Stimulated activated CD8-positive, alpha-beta memory T cell treated with anti-CD3 and anti-CD28 coated beads, Interleukin-7, amount 100 ng/mL, for 4 hours (primary cell): ENCODE data around the gene DDX23.
A peak's percentile ranks its signal among the peaks of the same experiment; 100 is the strongest.

Experiments used
- DNase-seq, 2 donors: peaks; one replicate each; pipeline ENCODE4 v3.0.0-alpha.2; 2020; ENCODE audit warnings: low read depth in 2 of 2

The DDX23 gene

DNA sequence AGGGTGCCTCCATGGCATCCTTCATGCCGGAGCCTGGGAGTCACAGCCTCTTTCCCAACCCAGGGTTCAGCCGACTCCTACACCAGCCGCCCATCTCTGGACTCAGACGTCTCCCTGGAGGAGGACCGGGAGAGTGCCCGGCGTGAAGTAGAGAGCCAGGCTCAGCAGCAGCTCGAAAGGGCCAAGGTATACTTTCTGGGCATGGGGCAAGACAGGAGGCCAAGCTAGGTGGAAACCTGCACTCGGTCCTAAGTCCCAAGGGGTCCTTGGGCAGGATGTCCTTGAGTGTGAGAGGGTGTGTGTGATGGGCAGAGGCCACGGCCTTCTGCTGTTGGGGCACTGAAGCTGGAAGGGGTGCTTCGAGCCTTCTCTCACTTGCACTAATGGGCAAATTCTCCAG is 28.7 kb downstream of the DDX23 start:
- DNase-seq = no peak

DNA sequence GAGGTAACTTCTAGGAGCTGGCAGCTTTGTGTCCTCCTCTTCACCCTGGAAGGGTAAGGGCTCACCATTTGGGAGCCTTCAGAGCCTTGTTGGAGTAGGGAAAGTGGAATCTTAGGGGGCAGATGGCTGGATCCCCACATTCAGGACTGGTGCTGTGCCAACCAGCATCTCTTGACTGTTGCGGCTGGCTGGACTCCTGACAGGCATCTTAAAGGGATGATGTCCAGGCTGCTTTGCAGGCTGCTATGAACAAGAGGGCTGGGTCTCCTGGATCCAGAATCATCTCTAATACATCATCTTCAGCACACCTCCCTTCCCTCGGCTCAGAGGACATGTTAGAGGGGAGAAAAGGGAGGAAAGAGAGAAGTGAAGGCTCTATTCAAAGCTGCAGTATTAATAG is 29.3 kb downstream of the DDX23 start:
- no peak for DNase-seq

- DNase-seq = no peak
These were observed 29.8 kb downstream of the DDX23 start for GRCh38 chr12:48822139-48822538.

DNA sequence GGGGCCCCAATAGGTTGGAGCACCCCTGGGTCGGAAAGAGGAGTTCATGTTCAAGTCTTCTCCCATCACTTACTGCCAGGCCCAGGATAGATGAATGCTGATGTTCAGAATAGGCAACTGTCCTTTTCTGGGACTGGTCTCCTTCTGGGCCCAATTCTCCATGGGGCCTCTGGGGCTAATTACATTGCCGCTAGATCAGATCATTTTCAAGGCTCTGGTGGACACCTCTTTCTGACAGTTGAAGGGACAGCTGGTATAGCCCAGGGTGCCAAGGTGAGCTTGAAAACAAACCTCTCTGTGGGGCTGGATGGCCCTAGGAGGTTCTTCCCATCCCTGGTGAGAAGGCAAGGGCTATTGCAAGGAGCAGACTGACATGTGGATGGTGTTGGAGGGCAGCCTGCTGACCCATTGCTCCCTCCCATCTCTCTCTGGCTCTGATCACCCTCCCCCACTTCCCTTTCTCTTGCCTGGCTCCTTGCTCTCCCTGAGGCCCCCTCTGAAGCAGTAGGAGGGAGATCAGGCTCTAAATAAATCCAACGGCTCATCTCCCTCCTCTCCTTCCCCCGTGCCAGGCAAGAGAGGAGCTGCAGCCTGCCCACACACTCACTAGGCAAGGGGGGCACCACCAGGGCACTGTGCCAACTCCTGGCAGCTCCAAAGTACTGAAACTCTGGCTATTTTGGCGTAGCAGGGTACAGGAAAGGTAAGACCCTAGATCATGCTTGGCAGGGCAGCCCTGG is 31.8 kb downstream of the DDX23 start:
- DNase-seq = no peak

DNA sequence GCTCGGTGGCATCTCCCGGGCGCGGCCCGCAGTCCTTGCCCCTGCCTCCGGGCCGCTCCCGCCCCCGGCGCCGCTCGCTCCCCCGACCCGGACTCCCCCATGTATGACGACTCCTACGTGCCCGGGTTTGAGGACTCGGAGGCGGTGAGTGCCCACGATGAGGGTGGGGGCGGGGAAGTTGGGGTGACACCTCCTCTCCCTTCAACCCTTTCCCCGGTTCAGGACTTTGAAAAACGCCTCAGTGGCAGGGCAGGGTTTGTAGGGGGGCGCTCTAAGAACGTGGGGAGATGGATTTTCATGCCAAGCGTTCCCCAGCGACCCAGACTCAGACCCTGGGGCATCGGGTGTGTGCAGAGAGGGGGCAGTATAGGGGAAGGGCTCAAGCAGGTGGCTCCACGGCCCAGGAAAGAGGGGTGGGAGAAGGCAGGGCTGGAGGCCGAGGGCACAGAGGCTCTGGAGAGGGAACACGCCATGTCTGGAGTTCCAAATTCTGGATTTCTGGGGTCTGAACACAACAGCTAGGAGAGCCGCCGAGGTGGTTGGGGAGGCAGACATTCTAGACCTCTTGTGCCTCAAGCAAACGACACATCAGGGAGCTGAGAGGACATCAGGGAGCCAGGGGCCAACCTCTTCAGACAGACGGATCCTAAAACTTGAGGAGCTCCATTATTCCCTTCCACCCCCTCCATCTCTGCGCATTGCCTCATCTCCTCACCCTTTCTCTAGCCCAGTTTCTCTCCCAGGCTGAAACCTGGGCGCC is 33.0 kb downstream of the DDX23 start:
- peak; percentile 31 to 45 for DNase-seq

DNA sequence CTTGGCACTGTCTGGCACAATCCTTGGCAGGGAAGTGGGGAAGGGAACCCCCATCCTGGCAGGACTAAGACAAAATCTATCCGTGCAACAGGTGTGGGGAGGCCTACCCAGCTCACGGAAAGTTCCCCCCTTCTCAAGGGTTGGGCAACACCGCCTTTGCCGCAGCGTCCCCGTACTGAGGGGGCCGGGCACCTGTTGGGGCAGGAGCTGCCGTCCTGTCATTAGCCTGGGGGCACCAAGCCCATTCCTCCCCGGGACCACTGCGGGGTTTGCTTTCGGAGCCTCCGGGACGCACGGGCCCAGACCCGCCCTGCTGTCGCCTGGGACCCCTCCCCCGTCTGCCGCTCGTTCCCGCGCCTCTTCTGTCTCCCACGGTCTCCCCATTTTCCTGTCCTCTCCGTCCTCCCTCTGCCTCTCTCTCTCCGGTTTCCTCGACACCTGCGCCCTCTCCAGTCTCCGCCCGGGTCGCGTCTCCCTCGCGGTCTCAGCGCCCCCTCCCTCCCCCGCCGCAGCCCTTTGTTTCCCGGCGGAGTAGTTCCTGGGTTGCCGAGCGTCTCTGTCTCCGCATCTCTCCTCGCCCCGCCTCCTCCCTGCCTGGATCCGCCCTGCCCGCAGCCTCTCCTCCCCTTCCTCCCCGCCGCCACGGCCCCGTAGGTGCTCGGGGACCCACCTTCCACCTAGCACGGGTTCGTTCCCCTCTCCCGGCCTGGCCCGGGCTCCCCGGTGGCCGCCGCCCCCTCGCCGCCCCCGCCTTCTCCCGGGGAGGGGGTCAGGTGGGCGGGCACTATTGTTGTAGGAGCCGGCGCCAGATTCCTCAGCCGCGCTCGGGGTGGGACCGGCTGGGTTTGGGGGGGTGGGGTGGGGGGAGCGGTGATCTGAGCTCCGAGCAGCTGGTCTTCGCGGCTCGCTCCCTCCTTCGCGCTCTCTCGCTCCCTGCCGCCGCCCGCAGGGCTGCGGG is 33.8 kb downstream of the DDX23 start, which contains the start of gene CACNB3:
CACNB3 (plus strand) TSS at position 624 of the 958 bp plus-strand sequence. CDS start 434 bp downstream, outside the sequence.
- DNase-seq = peak; percentile 57 to 70

DNA sequence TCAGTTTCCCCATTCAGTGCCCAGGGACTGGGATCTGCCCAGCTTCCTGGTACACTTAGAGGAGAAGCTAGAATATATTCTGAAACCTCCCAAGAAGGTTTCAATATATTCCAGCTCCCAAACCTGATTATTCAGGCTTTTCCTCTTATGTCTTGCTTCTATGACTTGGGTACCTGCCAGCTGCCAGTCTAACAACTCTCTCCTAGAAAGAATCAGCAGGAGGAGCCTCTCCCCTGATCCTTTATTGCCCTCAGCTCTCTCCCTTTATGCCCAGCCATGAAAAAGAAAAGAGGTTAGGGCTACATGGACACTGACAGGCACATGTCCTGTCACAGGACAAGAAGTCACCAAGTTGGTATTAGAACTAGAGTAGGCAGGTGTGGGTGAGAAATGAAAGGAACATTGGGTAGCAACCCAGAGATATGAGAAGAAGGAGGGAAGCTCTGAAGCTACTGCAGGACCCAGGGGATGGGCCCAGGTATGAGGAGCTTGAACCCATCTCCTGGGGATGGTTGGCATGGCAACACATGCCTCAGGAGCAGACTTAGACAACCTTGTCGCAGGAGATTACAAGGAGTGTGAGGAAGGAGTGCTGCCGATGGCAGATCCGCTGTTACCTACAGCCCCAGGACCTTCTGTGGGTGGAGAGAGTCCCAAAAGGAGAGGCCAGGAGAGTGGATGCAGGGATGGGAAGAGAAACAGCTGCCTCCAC is 35.7 kb downstream of the DDX23 start:
- no peak for DNase-seq

DNA sequence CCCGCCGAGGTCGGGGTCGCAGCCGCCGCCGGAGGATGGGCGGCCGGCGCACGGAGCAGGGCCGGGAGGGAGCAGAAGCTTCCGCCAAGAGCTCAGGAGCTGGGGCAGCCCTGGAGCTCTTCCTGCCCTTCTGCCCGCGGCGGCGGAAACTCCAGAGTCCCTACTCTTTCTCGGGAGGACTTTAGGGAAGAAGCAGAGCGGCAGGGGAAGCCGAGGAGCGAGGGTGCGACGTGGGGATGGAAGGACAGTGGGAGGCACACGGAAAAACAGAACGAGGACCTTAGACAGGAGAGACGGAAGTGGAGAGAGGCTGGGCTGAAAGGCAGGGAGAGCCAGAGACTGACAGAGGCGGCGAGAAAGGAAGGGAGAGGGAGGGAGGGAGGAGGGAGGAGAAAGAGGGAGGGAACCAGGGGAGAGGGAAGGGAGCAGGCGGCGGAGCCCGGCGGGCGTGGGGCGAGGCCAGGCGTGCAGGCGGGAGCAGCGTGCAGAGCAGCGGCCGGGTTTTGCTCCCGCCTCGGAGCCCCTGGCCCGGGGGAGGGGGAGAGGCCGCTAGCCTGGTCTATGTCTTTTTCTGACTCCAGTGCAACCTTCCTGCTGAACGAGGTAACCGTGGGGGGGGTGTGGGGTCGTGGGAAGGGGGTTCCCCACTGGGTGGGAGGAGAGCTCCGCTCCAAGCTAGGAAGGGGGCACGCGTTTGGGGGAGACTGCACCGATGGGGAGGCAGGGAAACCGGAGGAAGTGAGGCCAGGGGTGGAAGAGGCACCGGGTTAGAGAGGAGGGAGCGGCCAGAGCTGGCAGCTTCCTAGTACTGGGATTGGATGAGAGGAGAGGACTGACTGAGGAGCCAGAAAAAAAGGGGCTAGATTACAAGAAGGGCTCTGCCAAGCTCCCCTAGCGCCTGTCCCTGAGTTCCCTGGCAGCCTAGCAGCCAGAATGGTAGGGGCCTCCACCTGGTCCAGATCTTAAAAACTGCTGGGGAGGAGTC is 36.5 kb downstream of the DDX23 start:
- no peak for DNase-seq

DNA sequence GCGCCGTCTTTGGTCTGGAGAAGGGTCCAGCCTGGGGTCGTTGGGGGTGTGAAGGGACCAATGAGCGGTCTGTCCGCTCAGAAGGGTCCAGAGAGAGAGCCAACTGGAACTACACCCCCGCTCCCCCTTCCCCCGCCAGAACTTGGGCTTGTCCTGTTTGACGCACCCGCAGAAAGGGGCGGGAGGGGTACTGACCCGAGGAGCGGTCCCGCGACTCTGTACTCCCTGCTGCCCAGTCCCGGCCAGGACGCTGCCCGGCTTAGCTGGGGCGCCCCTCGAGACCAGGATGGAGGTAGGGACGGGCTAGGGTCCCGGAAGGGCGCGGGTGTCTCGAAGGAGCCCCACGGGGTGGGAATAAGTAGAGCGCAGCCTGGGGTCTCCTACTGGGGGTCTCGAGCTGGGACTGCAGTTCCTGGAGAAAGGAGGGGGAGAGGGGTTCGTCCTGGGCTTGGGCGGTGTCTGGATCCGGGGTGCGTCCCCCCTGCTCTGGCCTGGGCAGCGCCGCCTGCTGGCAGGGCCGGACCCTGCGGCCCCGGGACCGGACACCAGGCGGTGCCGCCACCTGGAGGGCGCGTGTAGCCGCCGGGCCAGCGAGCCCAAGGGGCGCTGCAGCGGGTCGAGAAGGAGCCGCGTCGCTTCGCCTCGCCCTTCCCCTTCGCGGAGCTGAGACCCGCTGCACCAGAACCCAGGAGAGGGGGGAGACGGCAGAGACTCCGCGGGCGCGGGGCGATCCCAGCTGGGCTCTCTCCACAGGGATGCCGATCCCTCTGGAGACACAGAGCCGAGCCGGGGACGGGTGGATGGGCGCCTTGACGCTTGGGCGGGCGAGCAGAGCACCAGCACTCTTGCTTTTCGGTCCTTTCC is 37.5 kb downstream of the DDX23 start:
- peak; percentile 27 to 65 for DNase-seq

GRCh38 chr12:48813465-48814261 is 38.3 kb downstream of the DDX23 start:
- DNase-seq = no peak

- no peak for DNase-seq
These were observed 39.6 kb downstream of the DDX23 start for GRCh38 chr12:48812389-48812788.

DNA sequence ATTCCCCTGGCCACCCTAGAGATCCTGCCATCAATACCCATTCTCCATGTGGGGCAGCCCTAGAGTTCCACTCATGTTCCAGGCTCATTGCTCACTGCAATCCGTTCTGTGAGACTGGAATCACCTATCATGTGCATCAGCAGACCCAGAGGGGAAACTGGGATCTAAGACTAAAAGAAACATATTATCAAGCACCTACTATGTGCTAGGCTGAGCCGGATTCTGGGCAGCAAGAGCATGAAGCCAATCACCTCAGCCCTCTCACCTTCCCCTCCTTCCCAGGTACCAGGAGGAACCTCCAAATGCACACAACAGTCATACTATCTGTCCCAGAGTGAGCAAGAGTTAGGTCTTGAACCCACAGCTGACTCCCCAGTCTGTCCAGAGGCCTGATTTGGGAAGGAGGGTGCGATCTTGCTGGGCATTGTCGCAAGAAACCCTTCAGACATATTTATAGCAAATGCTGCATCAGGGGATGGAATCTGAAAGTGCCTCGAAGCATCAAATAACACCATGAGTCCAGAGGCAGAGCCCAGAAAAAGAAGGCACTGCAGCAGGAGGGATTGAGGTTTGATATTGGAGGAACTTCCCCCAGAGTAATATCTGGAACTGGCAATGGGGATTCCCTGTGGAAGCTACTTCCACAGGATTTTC is 40.4 kb downstream of the DDX23 start:
- no peak for DNase-seq

DNA sequence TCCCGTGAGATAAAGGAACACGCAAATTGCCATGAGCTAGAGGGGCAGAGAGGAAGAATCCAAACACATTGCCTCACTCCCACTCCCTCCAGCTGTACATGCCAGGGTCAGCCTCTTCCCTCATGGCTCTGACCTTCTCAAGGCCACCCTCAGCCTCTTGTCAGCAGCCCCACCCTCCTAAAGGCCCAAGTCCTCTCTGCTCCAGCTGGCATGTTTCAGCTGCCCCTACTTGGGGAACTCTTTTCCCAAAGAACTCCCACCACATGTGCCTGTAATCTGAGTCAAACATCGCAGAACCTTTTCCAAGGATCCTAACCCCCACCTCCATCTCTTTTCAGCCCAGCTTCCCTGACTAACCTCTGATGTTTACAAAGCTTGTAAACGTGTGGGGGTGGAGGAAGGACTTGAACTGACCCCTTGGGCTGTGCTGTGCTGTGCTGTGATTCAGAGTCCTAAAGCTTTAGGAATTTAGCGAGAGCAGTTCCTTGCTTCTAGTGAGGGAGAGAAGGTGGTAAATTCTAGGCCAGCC is 41.0 kb downstream of the DDX23 start:
- no peak for DNase-seq

- no peak for DNase-seq
These were observed 44.0 kb downstream of the DDX23 start for GRCh38 chr12:48807981-48808380.

- no peak for DNase-seq
These were observed 48.3 kb downstream of the DDX23 start for GRCh38 chr12:48803675-48804074.

- no peak for DNase-seq
These were observed 51.0 kb downstream of the DDX23 start for GRCh38 chr12:48800971-48801370.

DNA sequence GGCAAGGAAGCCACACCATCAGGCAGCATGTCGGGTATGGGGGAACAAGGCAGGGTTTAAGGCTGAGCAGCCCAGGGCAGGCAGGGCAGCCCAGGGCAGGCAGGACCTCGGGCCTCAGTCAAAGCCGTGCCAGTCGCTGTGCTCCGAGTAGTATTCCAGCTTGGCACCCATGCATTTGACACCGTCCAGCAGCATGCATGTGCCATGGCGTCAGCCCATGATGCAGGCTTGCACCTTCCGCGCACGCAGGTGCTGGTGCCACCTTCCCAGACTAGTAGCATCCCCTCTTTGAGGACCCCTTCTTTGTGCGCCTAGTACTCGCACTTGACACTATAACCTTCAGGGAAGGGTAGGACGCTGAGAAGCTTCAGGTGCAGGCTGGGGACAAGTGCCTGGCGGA is 51.5 kb downstream of the DDX23 start:
- DNase-seq = no peak

- DNase-seq = no peak
These were observed 55.0 kb downstream of the DDX23 start for GRCh38 chr12:48796976-48797375.
